ENCODE results near the gene CFAP251.

The CFAP251 gene

DNA sequence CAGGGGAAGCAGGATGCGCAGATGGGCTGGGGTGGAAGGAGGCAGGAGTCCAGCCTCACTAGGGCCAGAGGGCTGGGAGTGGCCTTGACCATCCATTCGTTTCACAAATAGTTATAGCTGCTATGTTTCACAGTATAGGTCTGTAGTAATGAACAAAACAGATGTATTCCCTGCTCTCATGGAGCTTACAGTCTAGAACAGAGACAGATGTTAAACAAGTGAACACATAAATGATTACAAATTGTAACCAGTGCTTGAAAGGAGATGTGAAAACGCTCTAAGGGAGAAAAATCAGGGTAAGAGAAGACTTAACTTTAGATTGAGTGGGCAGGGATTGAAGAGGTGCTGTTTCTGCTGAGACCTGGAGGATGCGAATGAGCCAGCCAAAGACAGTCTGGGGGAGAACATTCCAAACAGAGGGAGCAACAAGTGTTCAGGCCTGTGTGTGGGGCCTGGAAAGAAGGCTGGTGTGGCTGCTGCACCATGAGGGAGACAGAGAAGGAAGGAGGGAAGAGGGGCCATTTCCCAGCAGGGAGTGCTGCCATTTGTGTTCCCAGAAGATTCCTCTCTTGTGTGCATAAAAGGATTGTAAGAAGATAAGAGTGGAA lies 14.6 kb downstream of the CFAP251 start:
- H3K4me3 ChIP-seq (ENCODE audit: low read length) = no peak overlapping the region
- no peak overlapping the region for H3K27ac ChIP-seq (ENCODE audit: low read length)
- H3K4me1 ChIP-seq (ENCODE audit: control insufficient read depth, low read depth, low read length) = peaks cover 13% of the 10 kb centered on the region
- no peaks in the 10 kb centered on the region for H3K27me3 ChIP-seq (ENCODE audit: control insufficient read depth, insufficient read depth, low read length)
- no peak overlapping the region for H3K9ac ChIP-seq (ENCODE audit: low read length)
- no peaks in the 10 kb centered on the region for H3K9me3 ChIP-seq (ENCODE audit: control insufficient read depth, low read depth, low read length)
- no peaks in the 10 kb centered on the region for H3K36me3 ChIP-seq (ENCODE audit: control insufficient read depth, low read depth, low read length)

DNA sequence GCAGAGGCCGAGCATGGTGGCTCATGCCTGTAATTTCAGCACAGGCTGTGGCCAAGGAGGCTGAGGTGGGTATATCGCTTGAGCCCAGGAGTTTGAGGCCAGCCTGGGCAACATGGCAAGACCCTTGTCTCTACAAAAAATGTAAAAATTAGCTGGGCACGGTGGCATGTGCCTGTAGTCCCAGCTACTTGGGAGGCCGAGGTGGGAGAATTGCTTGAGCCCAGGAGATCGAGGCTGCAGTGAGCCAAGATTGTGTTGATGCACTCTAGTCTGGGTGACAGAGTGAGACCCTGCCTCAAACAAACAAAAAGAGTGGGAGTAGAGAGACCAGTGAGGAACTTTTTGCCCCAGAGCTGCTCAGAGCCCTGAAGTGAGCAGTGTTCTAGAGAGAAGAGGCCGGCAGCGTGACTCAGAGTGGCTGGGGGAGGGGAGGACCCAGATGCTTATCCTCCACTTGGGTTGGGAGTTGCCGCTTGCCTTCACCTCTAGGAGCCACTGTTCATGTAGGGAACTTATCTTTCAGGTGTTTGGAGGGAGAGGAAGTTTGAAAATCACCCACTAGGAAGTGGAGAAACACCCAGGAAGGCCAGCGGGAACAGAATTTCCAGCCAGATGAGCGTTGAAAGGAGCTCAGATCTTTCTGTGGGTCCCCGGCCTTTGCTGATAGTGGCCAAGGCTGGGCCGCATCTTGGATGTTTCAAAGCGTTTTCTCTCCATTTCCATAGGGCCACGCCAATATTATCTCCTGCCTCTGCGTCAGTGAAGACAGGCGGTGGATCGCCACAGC lies 15.3 kb downstream of the CFAP251 start:
- Histone ChIP-seq H3K27me3 (ENCODE audit: control insufficient read depth, insufficient read depth, low read length) (no peaks in the 10 kb centered on the region), H3K36me3 (ENCODE audit: control insufficient read depth, low read depth, low read length) (no peaks in the 10 kb centered on the region), H3K9me3 (ENCODE audit: control insufficient read depth, low read depth, low read length) (no peaks in the 10 kb centered on the region), H3K4me1 (ENCODE audit: control insufficient read depth, low read depth, low read length) (peaks cover 13% of the 10 kb centered on the region), H3K9ac (ENCODE audit: low read length) (no peak overlapping the region), H3K4me3 (ENCODE audit: low read length) (no peak overlapping the region), H3K27ac (ENCODE audit: low read length) (no peak overlapping the region)

DNA sequence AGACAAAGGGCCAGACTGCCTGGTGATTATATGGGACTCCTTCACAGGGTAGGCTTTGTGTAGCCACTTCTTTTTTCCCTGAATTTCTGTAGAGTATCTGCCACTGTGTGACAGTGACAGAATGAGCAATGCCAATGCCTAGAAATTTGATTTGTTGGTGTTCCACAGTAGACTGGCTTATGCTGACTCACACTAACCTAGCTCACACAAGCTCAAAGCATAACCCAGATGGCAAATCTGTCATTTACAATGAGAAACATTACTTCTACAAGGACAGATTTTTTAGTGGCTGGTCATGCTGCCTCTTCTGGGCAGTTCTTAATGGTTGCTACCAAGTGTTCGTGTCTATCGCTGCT lies 15.9 kb downstream of the CFAP251 start:
- Histone ChIP-seq H3K9me3 (ENCODE audit: control insufficient read depth, low read depth, low read length) (no peaks in the 10 kb centered on the region), H3K4me3 (ENCODE audit: low read length) (no peak overlapping the region), H3K27ac (ENCODE audit: low read length) (no peak overlapping the region), H3K36me3 (ENCODE audit: control insufficient read depth, low read depth, low read length) (no peaks in the 10 kb centered on the region), H3K27me3 (ENCODE audit: control insufficient read depth, insufficient read depth, low read length) (no peaks in the 10 kb centered on the region), H3K4me1 (ENCODE audit: control insufficient read depth, low read depth, low read length) (peaks cover 13% of the 10 kb centered on the region), H3K9ac (ENCODE audit: low read length) (no peak overlapping the region)

DNA sequence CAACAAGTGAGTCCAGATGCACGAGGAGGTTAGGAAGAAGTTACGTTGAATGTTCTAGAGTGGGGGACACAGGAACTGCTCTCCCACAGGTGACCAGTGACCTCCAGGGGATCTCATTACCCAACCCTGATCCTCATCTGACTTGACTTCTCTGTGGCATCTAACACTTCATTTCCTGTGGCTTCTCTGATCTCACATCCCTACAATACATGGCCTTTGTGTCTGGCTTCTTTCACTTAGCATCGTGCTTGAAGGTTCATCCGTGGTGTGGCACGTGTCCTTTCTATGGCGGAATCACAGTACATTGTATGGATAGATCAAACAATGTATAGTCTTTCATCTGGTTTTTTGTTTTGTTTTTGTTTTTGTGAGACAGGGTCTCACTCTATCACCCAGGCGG lies 19.3 kb downstream of the CFAP251 start:
- H3K9ac ChIP-seq (ENCODE audit: low read length) = no peak overlapping the region

DNA sequence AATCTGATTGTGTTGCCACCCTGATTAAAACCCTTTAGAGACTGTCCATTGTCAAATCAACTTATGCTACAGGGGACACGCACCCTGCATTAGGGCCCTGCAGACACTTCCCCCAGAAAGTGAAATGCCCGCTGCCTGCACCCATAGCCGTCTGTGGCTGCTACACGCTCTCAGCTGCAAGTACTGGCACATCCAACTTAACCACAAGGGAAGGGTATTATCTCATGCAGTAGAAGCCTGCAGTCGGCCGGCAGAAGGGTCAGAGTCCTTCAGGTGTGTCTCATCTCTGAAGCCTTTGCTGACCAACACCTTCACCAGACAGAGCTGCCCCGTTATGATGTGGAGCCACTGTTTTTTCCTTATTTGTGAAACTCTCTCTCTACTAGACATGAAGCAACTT lies 20.8 kb downstream of the CFAP251 start:
- Histone ChIP-seq H3K4me1 (ENCODE audit: control insufficient read depth, low read depth, low read length) (peaks cover 2% of the 10 kb centered on the region), H3K4me3 (ENCODE audit: low read length) (no peak overlapping the region), H3K27ac (ENCODE audit: low read length) (no peak overlapping the region)

More for the DNA sequence above, 19.3 kb downstream of the CFAP251 start:
- Histone ChIP-seq H3K27me3 (ENCODE audit: control insufficient read depth, insufficient read depth, low read length) (no peaks in the 10 kb centered on the region), H3K4me1 (ENCODE audit: control insufficient read depth, low read depth, low read length) (peaks cover 13% of the 10 kb centered on the region), H3K4me3 (ENCODE audit: low read length) (no peak overlapping the region), H3K9me3 (ENCODE audit: control insufficient read depth, low read depth, low read length) (no peaks in the 10 kb centered on the region), H3K36me3 (ENCODE audit: control insufficient read depth, low read depth, low read length) (no peaks in the 10 kb centered on the region), H3K27ac (ENCODE audit: low read length) (no peak overlapping the region)

DNA sequence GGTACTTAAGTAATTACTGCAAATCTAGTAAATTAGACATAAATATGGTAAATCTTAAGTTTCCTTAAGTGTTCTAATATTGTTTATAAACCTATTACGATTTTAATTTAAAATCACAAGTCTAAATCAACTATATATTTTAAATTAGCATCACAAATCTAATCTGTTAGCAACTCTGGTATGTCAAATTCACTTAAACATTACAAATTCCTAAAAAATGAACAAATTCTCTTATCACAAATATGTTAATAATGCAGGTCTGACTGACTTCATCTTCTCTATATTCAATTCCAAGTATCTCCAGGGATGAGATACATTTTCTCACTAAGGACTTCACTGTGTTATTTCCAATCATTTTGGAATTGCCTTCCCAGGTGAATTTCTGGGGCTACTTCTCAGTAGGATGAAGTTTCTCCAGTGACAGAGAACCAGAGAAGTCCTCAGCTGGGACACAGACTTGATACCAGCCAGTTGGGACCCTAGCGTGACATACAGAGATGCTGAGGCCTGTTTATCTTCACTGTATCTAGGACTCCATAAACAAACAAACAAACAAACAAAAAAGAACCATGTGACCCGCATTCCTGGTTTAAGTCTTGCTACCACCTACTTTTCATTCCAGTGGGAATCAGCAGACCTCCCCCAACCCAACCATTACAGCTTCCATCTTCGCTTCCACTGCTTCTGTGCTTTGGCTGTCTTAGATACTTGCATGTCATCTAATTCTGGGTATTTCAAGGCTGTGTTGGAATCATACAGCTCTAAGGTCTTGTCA lies 21.8 kb downstream of the CFAP251 start:
- H3K9me3 ChIP-seq (ENCODE audit: control insufficient read depth, low read depth, low read length) = no peaks in the 10 kb centered on the region
- H3K27me3 ChIP-seq (ENCODE audit: control insufficient read depth, insufficient read depth, low read length) = no peaks in the 10 kb centered on the region
- no peak overlapping the region for H3K4me3 ChIP-seq (ENCODE audit: low read length)
- H3K36me3 ChIP-seq (ENCODE audit: control insufficient read depth, low read depth, low read length) = no peaks in the 10 kb centered on the region
- no peaks in the 10 kb centered on the region for H3K4me1 ChIP-seq (ENCODE audit: control insufficient read depth, low read depth, low read length)
- H3K9ac ChIP-seq (ENCODE audit: low read length) = no peak overlapping the region
- H3K27ac ChIP-seq (ENCODE audit: low read length) = no peak overlapping the region

More for the DNA sequence above, 20.8 kb downstream of the CFAP251 start:
- no peaks in the 10 kb centered on the region for H3K36me3 ChIP-seq (ENCODE audit: control insufficient read depth, low read depth, low read length)
- H3K27me3 ChIP-seq (ENCODE audit: control insufficient read depth, insufficient read depth, low read length) = no peaks in the 10 kb centered on the region
- H3K9me3 ChIP-seq (ENCODE audit: control insufficient read depth, low read depth, low read length) = no peaks in the 10 kb centered on the region
- no peak overlapping the region for H3K9ac ChIP-seq (ENCODE audit: low read length)

DNA sequence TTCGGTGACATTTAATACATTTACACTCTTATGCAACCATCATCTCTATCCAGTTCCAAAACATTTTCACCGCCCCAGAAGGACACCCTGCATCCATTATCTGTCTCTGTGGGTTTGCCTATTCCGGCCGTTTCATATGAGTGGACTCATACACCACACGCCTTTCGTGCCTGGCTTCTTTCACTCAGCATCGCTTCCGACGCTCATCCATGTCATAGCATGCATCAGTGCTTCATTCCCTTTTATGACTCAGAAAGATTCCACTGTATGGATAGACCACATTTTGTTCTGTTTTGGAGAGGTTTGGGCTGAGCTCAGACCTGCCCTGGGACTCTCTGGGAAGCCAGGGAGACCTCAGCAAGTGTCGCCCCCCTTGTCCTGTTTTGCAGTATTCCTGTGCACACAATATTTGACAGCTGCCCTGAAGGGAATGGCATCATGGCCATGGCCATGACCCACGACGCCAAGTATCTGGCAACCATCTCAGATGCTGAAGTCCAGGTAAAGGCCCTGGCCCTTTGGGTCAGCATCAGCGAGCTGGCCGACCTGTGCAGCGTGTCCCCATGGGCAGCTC lies 23.8 kb downstream of the CFAP251 start:
- Histone ChIP-seq H3K9me3 (ENCODE audit: control insufficient read depth, low read depth, low read length) (no peaks in the 10 kb centered on the region), H3K4me1 (ENCODE audit: control insufficient read depth, low read depth, low read length) (no peaks in the 10 kb centered on the region), H3K36me3 (ENCODE audit: control insufficient read depth, low read depth, low read length) (no peaks in the 10 kb centered on the region), H3K27ac (ENCODE audit: low read length) (no peak overlapping the region), H3K27me3 (ENCODE audit: control insufficient read depth, insufficient read depth, low read length) (no peaks in the 10 kb centered on the region), H3K9ac (ENCODE audit: low read length) (no peak overlapping the region), H3K4me3 (ENCODE audit: low read length) (no peak overlapping the region)

DNA sequence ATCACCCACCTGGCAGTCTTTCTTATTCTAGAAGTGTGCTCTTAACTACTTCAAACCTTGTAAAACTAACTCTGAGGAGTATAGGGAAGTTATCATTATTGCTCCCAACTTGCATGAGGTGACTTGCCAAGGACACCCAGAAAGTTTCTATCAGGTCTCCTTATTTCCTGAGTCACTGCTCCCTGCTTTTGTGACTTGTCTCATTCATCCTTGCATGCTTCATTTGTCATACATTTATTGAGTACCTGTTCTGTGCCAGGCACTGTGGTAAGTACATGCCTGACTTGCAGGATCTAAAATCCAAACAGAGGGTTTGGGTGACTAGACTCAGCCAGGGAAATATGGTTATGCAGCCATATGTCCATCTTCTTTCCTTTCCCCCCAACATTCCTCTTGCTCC lies 25.5 kb downstream of the CFAP251 start:
- no peak overlapping the region for H3K4me3 ChIP-seq (ENCODE audit: low read length)

DNA sequence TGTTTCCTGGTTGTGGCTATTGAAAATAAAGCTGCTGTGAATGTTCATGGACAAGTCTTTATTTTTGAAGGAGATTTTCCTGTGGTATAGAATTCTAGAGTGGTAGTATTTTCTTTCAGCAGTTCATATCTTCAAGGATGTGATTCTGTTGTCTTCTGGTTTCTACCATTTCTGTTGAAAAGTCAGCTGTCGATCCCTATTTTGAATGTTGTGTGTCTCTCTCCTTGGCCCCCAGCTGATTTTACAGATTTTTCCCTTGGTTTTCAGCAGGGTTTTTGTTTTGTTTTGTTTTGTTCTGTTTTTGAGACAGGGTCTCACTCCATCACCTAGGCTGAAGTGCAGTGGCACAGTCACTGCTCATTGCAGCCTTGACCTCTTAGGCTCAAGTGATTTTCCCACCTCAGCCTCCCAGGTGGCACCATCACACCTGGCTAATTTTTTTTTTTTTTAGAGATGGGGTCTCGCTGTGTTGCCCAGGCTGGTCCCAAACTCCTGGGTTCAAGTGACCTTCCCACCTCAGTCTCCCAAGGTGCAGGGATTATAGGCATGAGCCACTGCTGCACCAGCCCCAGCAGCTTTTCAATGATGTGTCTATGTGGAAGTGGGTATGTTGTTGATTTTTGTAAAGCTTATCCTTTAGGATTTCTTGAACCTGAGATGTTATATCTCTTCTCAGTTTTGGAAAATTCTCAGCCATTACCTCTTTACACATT lies 28.1 kb downstream of the CFAP251 start:
- Histone ChIP-seq H3K4me1 (ENCODE audit: control insufficient read depth, low read depth, low read length) (peaks cover 3% of the 10 kb centered on the region), H3K9me3 (ENCODE audit: control insufficient read depth, low read depth, low read length) (no peaks in the 10 kb centered on the region), H3K9ac (ENCODE audit: low read length) (no peak overlapping the region), H3K4me3 (ENCODE audit: low read length) (no peak overlapping the region), H3K36me3 (ENCODE audit: control insufficient read depth, low read depth, low read length) (no peaks in the 10 kb centered on the region), H3K27ac (ENCODE audit: low read length) (no peak overlapping the region), H3K27me3 (ENCODE audit: control insufficient read depth, insufficient read depth, low read length) (no peaks in the 10 kb centered on the region)

More for the DNA sequence above, 25.5 kb downstream of the CFAP251 start:
- no peak overlapping the region for H3K27ac ChIP-seq (ENCODE audit: low read length)
- H3K9me3 ChIP-seq (ENCODE audit: control insufficient read depth, low read depth, low read length) = no peaks in the 10 kb centered on the region
- peaks cover 3% of the 10 kb centered on the region for H3K4me1 ChIP-seq (ENCODE audit: control insufficient read depth, low read depth, low read length)
- no peak overlapping the region for H3K9ac ChIP-seq (ENCODE audit: low read length)
- H3K27me3 ChIP-seq (ENCODE audit: control insufficient read depth, insufficient read depth, low read length) = no peaks in the 10 kb centered on the region
- no peaks in the 10 kb centered on the region for H3K36me3 ChIP-seq (ENCODE audit: control insufficient read depth, low read depth, low read length)

DNA sequence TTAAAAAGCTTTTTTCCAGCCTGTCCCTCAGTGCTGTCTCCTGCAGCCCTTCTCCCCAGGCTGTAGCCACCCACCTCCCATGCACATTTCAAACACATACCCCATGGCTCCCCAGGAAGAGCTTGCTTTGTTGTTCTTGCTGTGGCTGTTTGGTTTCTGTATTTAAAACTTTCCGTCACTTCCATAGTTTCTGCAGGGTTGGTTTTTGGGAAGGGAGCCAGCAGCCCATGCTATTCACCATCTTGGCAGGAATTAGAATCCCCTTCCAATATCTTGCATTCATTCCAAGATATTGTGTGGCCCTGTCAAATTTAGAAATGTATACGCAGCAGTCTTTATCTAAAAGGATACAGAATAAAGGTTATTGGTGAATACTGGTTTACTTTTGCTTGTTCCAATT lies 29.6 kb downstream of the CFAP251 start:
- Histone ChIP-seq H3K4me3 (ENCODE audit: low read length) (no peak overlapping the region), H3K9ac (ENCODE audit: low read length) (no peak overlapping the region)

More for the DNA sequence above, 29.6 kb downstream of the CFAP251 start:
- no peaks in the 10 kb centered on the region for H3K36me3 ChIP-seq (ENCODE audit: control insufficient read depth, low read depth, low read length)
- H3K27ac ChIP-seq (ENCODE audit: low read length) = no peak overlapping the region
- H3K27me3 ChIP-seq (ENCODE audit: control insufficient read depth, insufficient read depth, low read length) = no peaks in the 10 kb centered on the region
- peaks cover 3% of the 10 kb centered on the region for H3K4me1 ChIP-seq (ENCODE audit: control insufficient read depth, low read depth, low read length)
- no peaks in the 10 kb centered on the region for H3K9me3 ChIP-seq (ENCODE audit: control insufficient read depth, low read depth, low read length)
